NCI-H2107 (cell line): ENCODE results near the gene B4GALT6.
A peak's percentile ranks its signal among the peaks of the same experiment; 100 is the strongest.
"Not testable (repeated sequence)": the region's sequence is repeated elsewhere in the genome, so short reads cannot be mapped to it uniquely, and the experiment has no call there.

Experiments
- DNase-seq: peaks from one replicate; lab custom pipeline; 2025; lab: John Stamatoyannopoulos, UW

Gene B4GALT6

GRCh38 chr18:31684279-31685096 lies at the start of gene B4GALT6:
Gene B4GALT6, minus strand, starts transcription at chr18:31684581. Its CDS starts 155 bp downstream, at chr18:31684426.
- no peak for DNase-seq

- no peak for DNase-seq
Observed at GRCh38 chr18:31731628-31732027, 47.2 kb upstream of the B4GALT6 start.

- DNase-seq, result not testable (repeated sequence)
Observed at GRCh38 chr18:31729196-31729595, 44.8 kb upstream of the B4GALT6 start.

GRCh38 chr18:31723990-31724711 lies 39.8 kb upstream of the B4GALT6 start:
- no peak for DNase-seq

GRCh38 chr18:31723639-31723989 lies 39.2 kb upstream of the B4GALT6 start:
- DNase-seq, result no peak

GRCh38 chr18:31722369-31722957 lies 38.1 kb upstream of the B4GALT6 start:
- DNase-seq, result peak; percentile 44

- DNase-seq, result no peak
Observed at GRCh38 chr18:31721601-31722000, 37.2 kb upstream of the B4GALT6 start.

- DNase-seq, result no peak
Observed at GRCh38 chr18:31720867-31721266, 36.5 kb upstream of the B4GALT6 start.

GRCh38 chr18:31719363-31720006 lies 35.1 kb upstream of the B4GALT6 start:
- DNase-seq, result no peak

GRCh38 chr18:31718386-31718785 lies 34.0 kb upstream of the B4GALT6 start:
- DNase-seq, result no peak

- DNase-seq, result no peak
Observed at GRCh38 chr18:31716362-31716761, 32.0 kb upstream of the B4GALT6 start.

GRCh38 chr18:31711365-31712172 lies 27.2 kb upstream of the B4GALT6 start:
- no peak for DNase-seq

GRCh38 chr18:31710826-31711225 lies 26.4 kb upstream of the B4GALT6 start:
- no peak for DNase-seq

GRCh38 chr18:31707815-31708214 lies 23.4 kb upstream of the B4GALT6 start:
- DNase-seq, result no peak

GRCh38 chr18:31702449-31702848 lies 18.1 kb upstream of the B4GALT6 start:
- DNase-seq, result no peak

GRCh38 chr18:31701744-31702143 lies 17.4 kb upstream of the B4GALT6 start:
- DNase-seq, result no peak

GRCh38 chr18:31700990-31701389 lies 16.6 kb upstream of the B4GALT6 start:
- DNase-seq, result no peak

- no peak for DNase-seq
Observed at GRCh38 chr18:31697351-31698298, 13.2 kb upstream of the B4GALT6 start.

GRCh38 chr18:31695989-31696388 lies 11.6 kb upstream of the B4GALT6 start:
- DNase-seq, result no peak

- no peak for DNase-seq
Observed at GRCh38 chr18:31694297-31694696, 9.9 kb upstream of the B4GALT6 start.
